Inflammatory macrophage (primary cell): Measurements from ENCODE around the gene CNTN4.

Experiments
- DNase-seq, 2 donors: peaks; one replicate each; pipeline ENCODE4 v3.0.0-alpha.2; 2020 to 2022

Gene CNTN4

DNA sequence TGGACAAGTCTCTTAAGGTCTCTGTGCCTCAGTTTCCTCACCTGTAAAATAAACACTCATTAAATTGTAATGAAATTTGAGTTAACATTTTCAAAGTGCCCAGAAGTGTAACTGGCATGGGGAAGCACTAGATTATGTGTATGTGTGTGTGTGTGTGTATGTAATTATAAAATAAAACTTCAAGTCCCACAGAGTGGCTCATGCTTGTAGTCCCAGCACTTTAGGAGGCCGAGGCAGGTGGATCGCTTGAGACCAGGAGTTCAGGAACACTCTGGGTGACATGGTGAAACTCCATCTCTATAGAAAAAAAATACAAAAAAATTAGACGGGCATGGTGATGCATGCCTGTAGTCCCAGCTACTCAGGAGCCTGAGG, 608.2 kb downstream of the CNTN4 start:
- DNase-seq, result no peak

DNA sequence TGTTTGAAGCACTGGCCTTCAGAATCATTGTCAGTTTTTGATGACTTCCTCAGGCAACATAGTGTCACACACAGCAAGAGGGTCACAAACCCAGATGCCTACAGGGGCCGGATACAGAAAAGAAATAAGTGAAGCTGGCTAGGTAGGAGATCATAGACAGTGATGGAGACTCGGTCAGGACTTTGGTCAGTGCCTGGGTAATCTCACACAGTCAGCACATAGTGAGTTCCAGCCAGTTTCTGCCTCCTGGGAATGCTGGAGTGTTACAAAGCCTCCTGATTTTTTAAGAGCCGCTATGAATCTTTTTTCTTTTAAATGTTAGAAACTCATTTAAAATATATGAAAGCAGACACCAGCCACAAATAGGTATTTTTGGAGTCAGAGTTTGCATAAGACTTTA, 612.4 kb downstream of the CNTN4 start:
- no peak for DNase-seq

DNA sequence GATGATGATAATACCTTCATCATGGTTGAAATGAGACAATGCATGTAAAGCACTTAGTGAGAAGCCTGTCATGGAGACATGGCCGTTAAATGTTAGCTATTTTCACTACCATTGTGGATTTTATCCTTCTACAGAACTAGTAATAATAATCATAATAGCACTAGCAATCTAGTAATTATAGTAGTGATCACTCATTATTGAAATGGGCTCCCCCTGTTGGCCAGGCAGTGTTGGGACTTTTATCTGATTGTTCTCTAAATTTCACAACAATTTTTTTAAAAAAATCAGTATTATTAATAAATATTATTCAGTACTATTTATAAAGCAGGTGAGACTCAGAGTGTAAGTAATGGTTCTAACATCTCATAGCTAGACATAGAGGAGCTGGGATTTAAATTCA, 615.3 kb downstream of the CNTN4 start:
- no peak for DNase-seq

DNA sequence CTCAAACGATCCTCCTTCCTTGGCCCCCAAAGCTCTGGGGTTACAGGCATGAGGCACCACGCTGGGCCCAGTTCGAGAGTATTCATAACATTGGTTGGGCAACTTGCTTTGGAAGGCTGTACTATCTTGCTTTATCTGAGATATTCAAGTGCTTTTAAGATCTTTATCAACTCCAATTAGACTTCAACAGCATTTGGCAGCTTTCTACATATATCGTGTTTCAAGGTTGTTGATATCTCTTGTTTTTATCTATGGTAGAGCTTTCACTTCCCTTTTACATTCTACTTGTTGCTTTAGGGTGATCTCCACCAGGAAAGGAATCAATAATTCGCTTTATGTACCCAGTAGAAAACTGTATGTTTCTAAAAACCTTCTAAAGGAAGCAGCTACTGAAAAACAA, 616.2 kb downstream of the CNTN4 start:
- DNase-seq, result no peak

DNA sequence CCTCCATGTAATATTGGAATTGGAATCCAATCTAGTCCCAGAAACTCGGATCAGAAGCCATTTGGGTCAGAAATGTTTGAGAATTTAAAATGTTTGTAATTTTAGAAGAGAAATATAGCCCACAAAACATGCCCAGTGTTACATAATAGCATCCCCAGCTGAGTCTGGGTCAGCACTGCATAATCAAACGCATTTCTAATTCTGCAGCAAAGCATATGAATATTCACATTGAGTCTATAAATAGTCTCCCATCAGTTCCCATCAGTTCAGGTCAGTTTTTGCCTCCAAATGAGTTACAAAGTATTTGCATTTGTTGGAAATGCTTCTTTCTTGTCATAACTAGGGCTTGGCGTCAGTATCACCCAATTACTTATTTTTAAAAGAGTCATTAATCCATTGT, 628.4 kb downstream of the CNTN4 start:
- no peak for DNase-seq

DNA sequence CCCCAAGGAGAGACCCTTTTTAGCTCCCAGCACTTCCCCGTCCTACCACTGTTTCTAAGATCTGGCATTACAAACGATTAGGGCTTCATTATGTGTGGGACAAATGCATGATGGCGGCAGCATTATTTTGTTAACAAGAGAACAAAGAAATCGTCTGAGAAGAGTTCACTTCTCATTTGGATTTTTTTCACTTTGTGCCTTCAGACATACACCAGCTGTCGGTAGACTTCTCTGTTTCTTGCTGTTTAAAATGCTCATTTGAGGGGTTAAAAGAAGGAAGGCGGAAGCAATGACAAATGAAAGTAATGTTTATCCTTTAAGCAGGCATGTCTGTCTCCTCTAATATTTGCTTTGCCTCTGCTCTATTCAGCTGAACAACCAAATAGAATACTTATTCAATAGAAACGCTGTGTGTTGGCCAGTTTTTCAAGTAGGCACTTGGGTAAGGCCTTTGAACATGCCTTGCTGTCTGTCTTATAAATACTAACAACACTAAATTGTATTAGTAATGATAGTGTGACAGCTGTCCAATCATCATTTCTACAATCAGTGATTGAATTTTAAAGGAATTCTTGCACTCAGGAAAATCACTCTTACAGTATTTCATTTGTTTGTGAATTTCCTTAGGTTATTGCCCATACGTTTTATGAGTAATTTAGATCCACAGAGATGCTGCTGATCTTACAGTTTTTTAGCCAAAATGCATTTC, 629.1 kb downstream of the CNTN4 start:
- no peak for DNase-seq

DNA sequence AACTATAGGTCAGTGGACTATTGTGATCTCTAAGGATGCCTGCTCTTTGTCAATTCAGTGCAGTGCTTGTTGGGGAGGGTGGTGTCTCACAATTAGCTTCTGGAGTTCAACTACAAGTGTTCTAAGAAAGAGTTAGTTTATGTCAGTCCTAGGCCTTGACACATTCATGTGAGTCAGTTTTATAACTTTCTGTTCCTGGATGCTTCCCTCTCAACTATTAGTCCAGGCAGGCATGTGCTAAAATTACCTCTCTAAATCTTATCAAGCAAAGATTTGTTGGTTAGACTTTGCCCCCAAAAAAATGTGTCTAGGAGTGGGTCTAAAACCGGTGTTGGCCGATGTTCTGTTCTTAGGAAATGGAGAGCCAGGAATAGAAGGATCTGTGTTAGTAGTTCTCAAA, 633.2 kb downstream of the CNTN4 start:
- DNase-seq, result no peak

DNA sequence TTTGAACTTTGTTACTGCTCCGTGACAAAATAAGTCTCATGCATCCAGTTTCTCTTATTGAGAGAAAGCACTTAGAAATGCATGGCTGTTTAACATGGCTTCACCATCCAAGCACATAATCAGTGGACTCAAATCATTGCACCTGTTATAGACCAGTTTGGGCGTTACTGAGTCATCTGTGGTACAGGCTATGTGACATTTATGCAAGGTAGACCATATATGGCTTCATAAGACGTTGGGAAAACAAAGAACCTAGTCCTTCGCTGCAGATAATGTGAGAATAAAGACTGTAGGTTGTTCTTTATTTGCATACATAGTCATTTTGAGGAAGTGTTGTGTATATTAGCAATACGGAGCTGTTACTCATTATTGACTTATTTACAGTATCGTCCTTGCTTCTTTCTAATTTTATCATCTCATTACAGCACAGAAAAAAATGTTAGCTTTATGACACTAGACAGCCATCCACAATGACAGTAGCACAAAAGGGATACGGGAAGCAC, 636.8 kb downstream of the CNTN4 start:
- DNase-seq, result no peak

DNA sequence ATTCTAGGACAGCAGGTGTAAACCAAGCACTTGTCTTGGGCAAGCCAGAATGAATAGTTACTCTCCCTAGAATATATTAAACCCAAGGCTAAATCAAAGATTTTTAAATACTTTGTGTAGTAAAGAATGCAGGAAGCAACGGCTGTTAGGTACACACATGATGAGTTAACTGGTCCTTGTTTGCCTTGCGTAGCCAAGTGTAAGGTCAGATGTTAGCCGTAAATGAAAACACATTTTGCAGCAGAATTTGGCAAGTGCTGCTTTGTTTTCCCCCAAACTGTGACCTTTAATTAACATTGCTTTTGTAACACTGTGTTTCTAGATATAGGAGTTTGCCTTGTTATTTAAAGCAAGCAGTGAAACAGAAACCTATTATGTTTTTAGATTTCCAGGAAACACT, 642.9 kb downstream of the CNTN4 start:
- no peak for DNase-seq

DNA sequence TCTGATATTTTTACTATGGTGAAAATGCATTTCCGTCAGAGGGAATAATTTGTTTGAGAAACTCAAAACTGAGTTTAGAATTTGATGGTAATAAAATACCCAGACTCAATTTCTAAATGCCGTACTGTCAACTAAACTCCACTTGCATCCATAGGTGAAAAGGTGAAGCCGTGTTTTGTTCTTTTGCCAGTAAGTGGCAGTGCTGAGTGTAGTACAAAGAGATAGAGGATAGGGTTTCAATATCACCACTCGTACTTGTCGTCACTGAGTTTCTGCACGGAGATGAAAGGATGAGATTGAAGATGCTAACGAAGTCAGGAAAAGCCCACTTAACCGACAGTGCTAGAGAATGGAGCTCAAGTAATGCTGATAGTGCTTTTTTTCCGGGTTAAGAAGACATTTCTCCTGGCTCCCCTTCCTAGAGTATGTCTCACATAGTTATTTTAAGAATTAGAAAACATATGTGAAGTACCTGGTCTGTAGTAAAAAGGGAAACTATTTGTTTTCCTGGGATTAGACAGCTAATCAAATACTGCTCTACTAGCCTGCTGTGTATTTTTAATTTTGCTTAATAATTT, 666.4 kb downstream of the CNTN4 start:
- DNase-seq, result no peak

DNA sequence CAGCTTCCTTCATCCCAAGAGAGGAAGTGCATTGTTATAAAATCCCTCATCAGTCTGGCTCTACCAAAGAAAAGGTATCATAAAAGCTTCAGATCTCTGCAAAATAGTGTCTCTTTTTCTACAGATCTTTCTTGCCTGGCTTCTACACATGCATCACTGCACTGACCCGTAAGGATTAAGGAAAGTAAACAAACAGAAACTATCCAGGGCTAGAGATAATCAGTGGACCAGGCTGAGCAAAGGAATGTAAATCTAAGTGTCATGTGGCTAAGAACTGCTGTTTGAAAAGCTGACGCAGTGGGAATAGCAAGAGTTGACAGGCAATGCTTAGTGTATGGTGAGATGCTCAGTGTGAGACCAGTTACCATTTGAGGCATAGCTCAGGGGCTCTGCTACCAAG, 671.8 kb downstream of the CNTN4 start:
- DNase-seq, result no peak

DNA sequence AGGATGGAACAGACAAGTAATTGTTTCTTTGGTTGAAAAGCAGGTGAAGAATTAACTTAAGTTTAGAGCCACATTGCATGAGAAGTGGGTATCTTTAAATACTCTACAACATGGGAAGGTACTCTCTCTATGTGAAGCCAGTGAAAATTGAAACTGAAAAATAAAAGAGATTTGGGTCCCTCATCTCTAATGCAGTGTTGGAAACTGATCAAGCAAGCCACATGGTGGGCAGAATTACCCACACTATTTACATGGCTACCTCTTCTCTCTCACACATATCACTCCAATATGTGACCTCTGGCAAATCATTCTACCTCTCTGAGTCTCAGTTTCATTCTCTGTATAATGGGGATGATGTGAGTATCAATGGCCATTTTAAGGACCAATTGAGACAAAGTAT, 672.5 kb downstream of the CNTN4 start:
- DNase-seq, result no peak

DNA sequence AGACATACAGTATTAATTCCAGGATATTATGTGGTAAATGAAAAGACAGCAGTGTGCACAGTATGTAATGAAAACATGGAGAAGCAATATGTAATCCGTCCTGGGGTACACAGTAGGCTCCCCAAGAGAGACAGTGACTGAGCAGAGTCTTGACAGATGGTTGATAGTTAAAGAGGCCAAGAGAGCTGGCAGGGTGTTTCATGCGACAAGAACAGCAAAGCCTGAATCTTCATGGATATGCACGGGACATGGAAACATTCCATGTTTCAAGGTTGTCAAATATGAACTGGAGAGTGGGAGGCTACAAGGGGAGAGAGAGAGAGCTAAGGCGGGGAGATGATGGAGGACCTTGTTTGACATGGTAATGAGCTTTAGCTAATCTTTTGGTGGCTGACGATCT, 673.1 kb downstream of the CNTN4 start:
- no peak for DNase-seq

DNA sequence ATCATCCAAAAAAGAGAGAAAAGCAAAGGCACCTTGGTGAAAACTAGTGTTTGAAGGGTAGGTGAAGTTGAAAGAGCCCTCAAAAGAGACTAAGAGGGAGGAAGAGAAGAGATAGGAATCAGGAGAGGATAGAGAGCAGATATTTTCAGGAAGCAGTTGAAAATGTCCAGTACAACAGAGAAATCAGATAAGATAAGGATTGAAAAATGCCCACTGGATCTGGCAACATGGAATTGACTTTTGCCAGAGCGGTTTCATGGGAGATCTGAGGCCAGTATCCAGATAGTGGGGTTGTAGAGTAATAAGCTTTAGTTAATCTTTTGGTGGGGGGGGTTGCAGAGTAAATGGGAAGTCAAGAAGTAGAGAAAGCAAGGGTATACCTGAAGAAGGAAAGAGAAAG, 674.1 kb downstream of the CNTN4 start:
- no peak for DNase-seq

DNA sequence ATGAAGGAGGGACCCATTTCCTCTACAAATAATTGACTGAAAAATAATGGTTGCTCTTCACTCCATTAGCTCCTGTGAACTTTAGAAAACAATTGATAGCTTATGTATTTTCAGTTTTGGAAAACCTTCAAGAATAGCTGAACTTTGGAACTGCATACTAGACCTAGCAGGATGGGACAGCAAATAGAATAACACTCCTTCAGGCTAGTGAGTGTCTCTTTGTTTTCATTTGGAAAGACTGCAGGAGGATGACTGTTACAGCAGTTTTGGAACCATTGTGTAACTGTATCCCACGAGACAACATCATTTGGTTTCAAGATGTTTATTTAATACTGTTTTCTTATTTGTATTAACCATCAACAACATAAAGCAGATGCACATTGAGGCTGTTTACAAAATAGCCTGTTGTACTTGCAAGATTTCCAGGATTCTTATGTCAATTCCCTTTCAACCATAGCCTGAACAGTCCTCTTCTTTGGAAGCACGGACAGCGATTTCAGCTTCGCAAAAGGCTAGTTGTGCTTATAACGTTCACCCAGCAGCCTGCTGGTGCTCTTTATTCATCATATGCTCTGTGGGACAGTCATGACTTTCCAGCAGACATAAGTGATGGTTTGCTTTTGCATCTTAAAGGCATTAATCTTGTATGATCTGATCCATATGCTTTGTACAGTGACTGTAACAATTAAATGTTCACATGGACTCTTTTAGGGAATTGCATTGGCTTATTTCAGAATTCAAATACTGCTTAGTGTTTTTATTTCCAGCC, 676.0 kb downstream of the CNTN4 start:
- no peak for DNase-seq

DNA sequence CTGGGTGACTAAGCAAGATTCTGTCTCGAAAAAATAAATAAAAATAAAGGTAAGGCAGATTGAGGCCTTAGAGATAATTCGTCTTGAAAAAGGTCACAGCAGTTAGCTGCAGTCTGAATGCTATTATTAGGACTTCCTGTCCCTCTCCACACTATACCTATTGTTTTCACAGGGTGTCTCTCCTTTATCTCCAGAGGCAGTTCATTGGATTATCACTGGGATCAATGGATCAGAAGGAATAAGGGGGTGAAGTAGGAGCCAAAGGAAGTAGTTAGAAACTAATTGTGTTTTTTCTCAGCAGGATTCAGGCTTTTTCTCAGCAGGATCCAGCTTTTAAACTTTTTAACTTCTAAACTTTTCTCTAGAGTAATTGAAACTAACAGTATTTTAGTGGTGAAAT, 684.6 kb downstream of the CNTN4 start:
- no peak for DNase-seq

DNA sequence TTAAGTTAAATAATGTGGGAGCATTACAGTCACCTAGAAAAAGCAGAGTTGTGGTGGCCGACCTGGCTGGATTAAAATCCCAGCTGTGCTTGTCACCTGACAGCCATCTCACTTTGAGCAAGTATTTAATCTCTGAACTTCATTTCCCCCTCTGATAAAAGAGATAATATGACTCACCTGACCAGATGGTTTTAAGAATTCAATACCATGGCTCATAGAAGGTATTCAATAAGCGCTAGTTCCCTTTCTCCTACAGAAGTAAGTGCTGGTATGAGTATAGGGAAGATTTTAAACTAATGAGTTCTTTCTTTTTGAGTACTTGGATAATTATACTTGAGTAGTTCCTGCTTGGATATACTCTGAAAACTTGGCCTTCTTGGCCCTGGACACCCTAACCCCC, 686.0 kb downstream of the CNTN4 start:
- no peak for DNase-seq

DNA sequence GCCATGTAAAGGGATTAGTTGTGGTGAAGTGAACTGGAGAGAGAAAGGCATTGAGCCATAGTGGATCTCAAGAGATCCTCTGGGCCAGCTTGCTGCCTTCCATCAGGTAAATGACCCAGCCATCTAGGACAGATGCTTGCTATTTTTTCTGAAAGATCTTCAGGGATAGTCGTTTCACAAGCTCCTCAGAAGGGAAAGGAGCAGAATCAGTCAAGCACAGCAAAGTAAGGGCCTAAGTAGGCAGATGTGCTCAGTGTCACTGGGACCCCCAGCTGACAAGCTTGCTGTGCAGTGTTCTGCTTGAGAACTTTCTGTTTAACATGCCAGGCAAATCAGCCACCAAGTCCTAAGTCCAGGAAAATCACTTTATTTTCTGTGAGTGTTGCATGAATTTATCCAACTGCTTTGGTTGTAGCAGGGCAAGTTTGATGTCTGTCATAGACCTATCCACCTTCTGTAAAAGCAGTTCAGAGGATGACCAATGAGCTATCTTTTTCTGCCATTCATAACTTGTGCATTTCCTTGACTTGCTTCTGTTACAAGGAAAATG, 691.7 kb downstream of the CNTN4 start:
- DNase-seq, result no peak

DNA sequence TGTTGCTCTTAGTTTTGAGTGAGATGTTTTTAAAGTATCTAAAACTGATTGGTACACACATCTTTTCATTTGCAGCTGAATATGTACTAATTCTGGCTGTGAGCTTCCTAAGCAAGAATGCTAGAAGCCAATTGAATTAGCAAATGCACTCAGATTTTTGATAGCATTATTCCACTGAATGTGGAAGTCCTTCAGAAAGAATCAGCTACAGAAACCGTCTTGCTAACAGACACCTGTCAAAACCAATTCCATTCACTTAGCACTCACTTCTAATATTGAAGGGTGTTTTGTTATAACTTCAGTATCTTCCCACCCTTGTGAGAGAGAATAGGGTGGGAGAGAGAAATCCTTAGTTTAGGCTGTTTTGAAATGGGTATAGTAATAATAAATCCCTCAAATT, 693.8 kb downstream of the CNTN4 start:
- DNase-seq, result no peak

DNA sequence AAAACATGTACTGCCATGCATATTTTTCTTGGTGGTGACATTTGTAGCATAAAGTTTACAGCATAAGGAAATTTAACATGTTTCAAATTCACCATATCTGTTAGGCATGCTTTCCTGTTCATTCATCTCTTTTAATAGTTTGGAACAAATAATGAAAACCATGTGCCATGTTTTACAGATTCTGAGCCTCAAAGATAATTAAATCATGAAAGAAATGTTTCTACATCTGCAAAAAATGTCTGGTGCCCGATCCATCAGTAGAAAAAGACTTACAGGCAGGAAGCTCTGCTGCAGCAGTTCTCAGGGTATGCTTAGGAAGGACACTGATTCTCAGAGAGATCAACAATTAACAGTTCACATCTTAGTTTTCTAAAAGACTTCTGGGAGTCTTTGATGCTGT, 695.3 kb downstream of the CNTN4 start:
- DNase-seq, result no peak

DNA sequence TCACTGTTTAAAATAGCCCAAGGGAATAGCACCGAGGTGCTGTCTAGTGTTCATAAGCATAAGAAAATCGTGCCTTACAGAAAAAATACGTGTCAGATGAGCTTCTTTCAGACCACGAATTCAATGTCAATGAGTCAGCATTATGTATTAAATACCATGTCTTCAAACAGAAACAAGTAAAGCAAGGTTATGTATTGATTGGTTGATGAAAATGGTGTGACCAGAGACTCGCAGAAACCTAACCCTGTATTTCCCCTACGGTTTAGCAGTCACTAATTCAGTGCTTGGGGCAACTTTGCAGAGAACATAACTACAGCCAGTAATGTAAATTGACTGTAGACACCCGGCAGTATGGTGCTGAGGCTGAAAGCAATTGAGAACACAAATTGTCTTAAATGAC, 703.8 kb downstream of the CNTN4 start:
- no peak for DNase-seq

DNA sequence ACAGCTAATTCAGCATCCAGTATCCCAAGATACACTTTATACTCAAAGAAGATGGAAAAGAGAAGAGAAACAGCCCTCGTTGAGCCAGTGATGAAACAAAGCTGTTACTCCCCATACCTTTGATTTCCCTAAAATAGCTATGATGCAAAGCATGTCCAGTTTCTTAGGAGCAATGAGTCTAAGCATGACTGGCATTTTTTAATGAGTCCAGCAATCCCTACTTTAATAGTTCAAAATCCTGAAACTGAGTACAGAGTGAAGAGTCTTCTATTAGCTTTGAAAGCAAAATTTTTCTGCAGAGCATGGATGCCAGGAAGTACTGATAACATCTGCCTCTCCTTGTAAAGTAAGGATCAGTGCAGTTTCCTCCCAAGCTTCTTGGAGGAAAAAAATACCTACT, 708.8 kb downstream of the CNTN4 start:
- no peak for DNase-seq

DNA sequence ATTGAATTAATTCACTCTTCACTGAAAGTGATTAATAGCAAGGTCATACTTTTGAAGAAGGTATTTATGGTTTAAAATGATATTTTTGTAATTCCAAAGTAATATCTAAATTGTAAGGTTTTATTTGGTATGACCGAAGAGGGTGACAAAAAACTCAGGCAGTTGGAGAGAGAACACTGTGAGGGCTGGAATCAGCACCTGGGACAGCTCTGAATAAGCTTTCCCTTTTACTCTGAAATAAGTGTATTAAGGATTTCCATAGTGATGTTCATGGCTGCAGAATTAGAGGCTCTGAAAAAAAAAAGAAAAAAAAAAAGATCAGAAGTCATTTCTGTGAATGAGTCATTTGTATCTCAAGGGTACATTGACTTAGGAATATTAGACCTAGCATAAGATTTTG, 712.1 kb downstream of the CNTN4 start:
- no peak for DNase-seq

DNA sequence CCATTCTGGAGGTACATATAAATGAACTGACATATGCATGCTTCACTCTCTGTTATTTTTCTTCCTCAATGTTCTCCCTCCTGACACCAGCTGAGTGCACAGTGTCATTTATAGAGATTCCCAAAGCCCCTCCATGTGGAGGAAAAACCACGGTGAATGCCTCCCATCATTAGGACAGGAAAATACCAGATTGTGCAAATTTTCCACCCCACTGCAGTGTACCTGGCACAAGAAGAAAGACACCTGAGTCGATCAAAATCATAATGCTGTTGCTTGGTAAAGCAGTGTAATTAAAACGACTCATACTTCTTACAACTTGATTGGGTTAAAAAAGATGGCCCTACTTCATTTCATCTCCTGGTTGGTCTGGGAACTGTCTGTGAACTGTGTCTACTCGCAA, 720.9 kb downstream of the CNTN4 start:
- DNase-seq, result no peak
